Epithelial cell of proximal tubule (primary cell): ENCODE data around the gene RAPGEF4. TPM values are rescaled to one million over a fixed set of nuclear protein-coding genes. Genes with fewer than 3 reads are reported as not detected.

Source experiments
- DNase-seq: peaks from one replicate; pipeline ENCODE4 v3.0.0-alpha.2; 2011; ENCODE audit warnings: low read depth
- H3K4me3 ChIP-seq: 2 replicates; pipeline ENCODE4 v1.5.1; 2011; ENCODE audit warnings: low read depth, mild to moderate bottlenecking, low read length
- CTCF ChIP-seq: conservative IDR thresholded peaks from 2 replicates; pipeline ENCODE4 v1.5.1; 2012; ENCODE audit warnings: low read depth, mild to moderate bottlenecking, low read length
- total RNA-seq: library from RNA; depleted of rRNA; stranded (reverse); fragments of >200 nt; gene quantifications from 2 replicates; pipeline ENCODE4 v1.2.3, GENCODE V29; 2015

Gene RAPGEF4
- total RNA-seq, 1 donor from 2014 or later, result 0.81 TPM

DNA sequence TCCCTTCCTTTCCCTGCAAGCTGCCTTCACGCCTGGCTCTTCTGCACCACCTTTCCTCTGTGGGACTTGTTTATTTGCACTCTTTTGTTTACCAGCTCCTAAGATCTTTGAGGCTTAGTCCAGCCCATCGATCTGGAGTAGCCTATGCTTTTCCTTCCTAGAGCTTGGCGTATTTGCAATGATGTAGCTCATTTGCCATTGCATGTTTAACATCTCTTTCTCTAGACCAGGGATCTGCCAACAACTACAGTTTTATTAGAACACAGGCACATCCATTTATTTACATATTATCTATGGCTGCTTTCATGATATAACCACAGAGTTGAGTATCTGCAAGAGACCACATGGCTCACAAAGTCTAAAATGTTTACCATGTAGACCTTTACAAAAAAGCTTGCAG, 150.4 kb downstream of the RAPGEF4 start:
- no peak for TF ChIP-seq CTCF
- no peak overlapping the region for H3K4me3 ChIP-seq
- DNase-seq, result no peak

DNA sequence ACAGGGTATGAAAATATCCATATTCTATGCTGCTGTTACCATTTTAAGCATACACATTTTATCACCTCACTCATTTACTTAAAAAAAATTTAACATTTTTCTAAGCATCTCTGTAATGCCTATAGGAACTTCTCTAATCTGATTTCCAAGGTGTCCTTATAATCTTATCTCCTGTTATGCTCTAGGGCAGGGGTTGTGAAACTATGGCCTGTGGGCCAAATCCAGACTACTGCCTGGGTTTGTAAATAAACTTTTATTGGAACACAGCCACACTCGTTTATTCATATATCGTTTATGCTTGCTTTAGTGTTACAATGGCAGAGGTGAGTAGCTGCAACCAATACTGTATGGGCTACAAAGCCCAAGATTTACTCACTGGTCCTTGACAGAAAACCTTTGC, 151.6 kb downstream of the RAPGEF4 start:
- DNase-seq, result no peak
- no peak for TF ChIP-seq CTCF
- no peak overlapping the region for H3K4me3 ChIP-seq

GRCh38 chr2:172888714-172889669, 153.3 kb downstream of the RAPGEF4 start:
- H3K4me3 ChIP-seq, result no peak overlapping the region
- no peak for TF ChIP-seq CTCF
- no peak for DNase-seq

DNA sequence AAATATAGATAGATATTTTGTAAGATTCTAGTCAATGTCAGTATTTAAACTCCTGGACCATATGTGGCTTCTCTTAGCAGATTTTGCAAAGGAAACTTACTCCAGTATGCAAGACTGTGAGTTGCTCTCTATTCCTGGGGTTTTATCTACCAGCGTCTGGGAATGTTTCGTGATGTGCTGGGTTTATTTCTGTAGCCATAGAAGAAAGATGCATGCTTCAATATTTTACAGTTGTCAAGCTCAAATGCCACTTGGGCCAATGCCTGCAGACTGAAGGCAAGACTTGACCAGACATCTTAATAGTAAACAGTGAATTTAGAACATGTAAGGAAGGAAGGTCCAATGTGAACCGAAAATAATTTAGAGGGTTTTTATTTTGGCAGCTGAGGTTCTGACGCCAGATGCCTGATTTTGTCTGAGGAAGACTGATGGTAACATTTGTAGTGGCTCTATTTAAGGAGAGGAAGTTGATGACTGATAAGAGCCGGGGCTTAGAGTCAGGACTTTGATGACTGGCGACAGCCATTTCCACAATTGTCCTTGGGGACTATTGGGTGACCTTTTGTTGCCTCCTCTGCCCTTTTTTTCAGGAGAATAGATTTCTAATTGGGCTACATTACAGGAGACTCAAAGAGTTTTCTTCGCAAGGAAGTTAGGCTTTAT, 154.3 kb downstream of the RAPGEF4 start:
- no peak for TF ChIP-seq CTCF
- DNase-seq, result no peak
- no peak overlapping the region for H3K4me3 ChIP-seq

GRCh38 chr2:172893111-172893510, 157.5 kb downstream of the RAPGEF4 start:
- no peak for TF ChIP-seq CTCF
- DNase-seq, result no peak
- no peak overlapping the region for H3K4me3 ChIP-seq

DNA sequence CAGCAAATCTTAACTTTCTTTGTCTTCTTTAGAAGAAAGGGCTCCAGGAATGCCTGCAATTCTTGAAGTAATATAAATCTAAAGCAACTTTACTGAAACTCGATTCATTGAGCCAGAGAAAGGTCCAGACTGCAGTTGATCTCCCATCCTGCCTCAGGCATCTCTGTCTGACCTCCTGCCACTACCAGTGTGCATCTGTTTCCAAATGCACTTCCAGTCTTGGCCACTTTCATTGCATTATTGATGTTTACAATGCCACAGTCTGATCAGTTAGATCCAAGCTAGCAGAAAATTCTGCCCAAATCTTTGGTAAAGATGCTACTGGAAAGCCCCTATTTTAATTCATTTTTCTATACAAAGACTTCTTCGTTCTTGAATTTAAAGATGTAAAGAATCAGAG, 158.0 kb downstream of the RAPGEF4 start:
- no peak for DNase-seq
- TF ChIP-seq CTCF, result no peak

More for the DNA sequence above, 158.0 kb downstream of the RAPGEF4 start:
- H3K4me3 ChIP-seq, result no peak overlapping the region
